MM.1S (cell line): ENCODE measurements around the gene INPP4A.

Experiments used
- DNase-seq: peaks from one replicate; pipeline ENCODE4 v3.0.0-alpha.2; 2015
- H2AFZ ChIP-seq: fragments of 300-600 bp; sonication (generic); 2 replicates; pipeline ENCODE4 v1.6.0; 2016; ENCODE audit warnings: antibody characterized with exemption, low read length
- H3F3A ChIP-seq: fragments of 300-600 bp; sonication (generic); 2 replicates; pipeline ENCODE4 v1.6.1; 2016; ENCODE audit warnings: mild to moderate bottlenecking, antibody characterized with exemption, low read length, moderate library complexity, mixed read lengths; ENCODE audit not compliant: insufficient read depth
- H3K27ac ChIP-seq: fragments of 300-600 bp; sonication (generic); 2 replicates; pipeline ENCODE4 v1.5.1; 2016; ENCODE audit warnings: mild to moderate bottlenecking, low read length
- H3K27me3 ChIP-seq: fragments of 300-600 bp; sonication (generic); replicated peaks from 2 replicates; pipeline ENCODE4 v1.6.0; 2016; ENCODE audit warnings: low read length; ENCODE audit not compliant: insufficient read depth
- H3K36me3 ChIP-seq: fragments of 300-600 bp; sonication (generic); replicated peaks from 2 replicates; pipeline ENCODE4 v1.6.1; 2016; ENCODE audit warnings: mild to moderate bottlenecking, low read length, mixed read lengths; ENCODE audit not compliant: insufficient read depth
- H3K4me1 ChIP-seq: fragments of 300-600 bp; sonication (generic); 2 replicates; pipeline ENCODE4 v1.6.1; 2016; ENCODE audit warnings: low read length, mixed read lengths
- H3K4me2 ChIP-seq: fragments of 300-600 bp; sonication (generic); 2 replicates; pipeline ENCODE4 v1.6.0; 2016; ENCODE audit warnings: low read depth, low read length
- H3K4me3 ChIP-seq: fragments of 300-600 bp; sonication (generic); 2 replicates; pipeline ENCODE4 v1.5.1; 2016; ENCODE audit warnings: low read length, mixed read lengths
- H3K79me2 ChIP-seq: fragments of 300-600 bp; sonication (generic); 2 replicates; pipeline ENCODE4 v1.6.1; 2016; ENCODE audit warnings: mixed run types, low read length, mixed read lengths
- H3K9ac ChIP-seq: fragments of 300-600 bp; sonication (generic); 2 replicates; pipeline ENCODE4 v1.6.1; 2016; ENCODE audit warnings: low read length, mixed read lengths
- H3K9me2 ChIP-seq: fragments of 300-600 bp; sonication (generic); replicated peaks from 2 replicates; pipeline ENCODE4 v1.6.1; 2016; ENCODE audit warnings: mild to moderate bottlenecking, low read length, mixed read lengths; ENCODE audit not compliant: insufficient read depth
- H3K9me3 ChIP-seq: fragments of 300-600 bp; sonication (generic); replicated peaks from 2 replicates; pipeline ENCODE4 v1.6.1; 2016; ENCODE audit warnings: mild to moderate bottlenecking, low read length, mixed read lengths; ENCODE audit not compliant: insufficient read depth
- H4K20me1 ChIP-seq: fragments of 300-600 bp; sonication (generic); 2 replicates; pipeline ENCODE4 v1.6.1; 2016; ENCODE audit warnings: mild to moderate bottlenecking, low read length, moderate library complexity, mixed read lengths; ENCODE audit not compliant: insufficient read depth
- EZH2 ChIP-seq: fragments of 300-600 bp; sonication (generic); optimal IDR thresholded peaks from 2 replicates; pipeline ENCODE3; 2017; ENCODE audit warnings: low read depth, mild to moderate bottlenecking, antibody characterized with exemption, low read length, mixed read lengths
- EZH2phosphoT487 ChIP-seq: fragments of 300-600 bp; sonication (generic); IDR thresholded peaks from 2 replicates; pipeline ENCODE4 v1.6.1; 2018; ENCODE audit warnings: antibody characterized with exemption, low read length
- TF ChIP-seq, protein P1 (sequence below): fragments of 300-600 bp; sonication (generic); IDR thresholded peaks from 2 replicates; pipeline ENCODE4 v1.5.1; 2016; ENCODE audit warnings: antibody characterized with exemption, low read length, mixed read lengths

Gene INPP4A

DNA sequence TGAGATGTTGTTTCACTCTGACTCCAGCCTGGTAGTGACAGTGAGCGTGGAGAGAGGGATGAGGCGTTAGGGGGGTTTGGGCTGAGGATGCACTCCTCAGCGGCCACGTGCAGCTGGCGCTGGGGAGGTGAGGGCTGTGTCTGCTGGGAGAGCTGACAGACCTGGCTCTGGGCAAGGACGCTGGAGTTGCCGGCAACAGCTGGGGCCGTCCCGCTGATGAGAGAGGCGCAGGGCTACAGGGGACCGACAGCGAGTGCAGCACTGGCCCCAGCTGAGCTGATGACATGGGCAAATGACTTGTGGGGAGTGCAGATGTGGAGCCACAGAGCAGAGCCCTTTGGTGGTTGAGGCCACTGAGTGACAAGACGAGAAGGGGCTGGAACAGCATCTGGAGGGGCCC lies 125.3 kb downstream of the INPP4A start:
- H2AFZ ChIP-seq, result no peak overlapping the region
- H4K20me1 ChIP-seq, result no peaks in the 10 kb centered on the region
- H3K27ac ChIP-seq, result no peak overlapping the region
- no peak for DNase-seq
- no peaks in the 10 kb centered on the region; the same call in none of the 2 replicates for H3F3A ChIP-seq
- H3K4me2 ChIP-seq, result no peak overlapping the region
- H3K9ac ChIP-seq, result no peak overlapping the region
- H3K9me3 ChIP-seq, result no peaks in the 10 kb centered on the region
- no peaks in the 10 kb centered on the region for H3K27me3 ChIP-seq
- TF ChIP-seq EZH2 (no peak), EZH2phosphoT487 (no peak)
- TF ChIP-seq, protein P1, sequence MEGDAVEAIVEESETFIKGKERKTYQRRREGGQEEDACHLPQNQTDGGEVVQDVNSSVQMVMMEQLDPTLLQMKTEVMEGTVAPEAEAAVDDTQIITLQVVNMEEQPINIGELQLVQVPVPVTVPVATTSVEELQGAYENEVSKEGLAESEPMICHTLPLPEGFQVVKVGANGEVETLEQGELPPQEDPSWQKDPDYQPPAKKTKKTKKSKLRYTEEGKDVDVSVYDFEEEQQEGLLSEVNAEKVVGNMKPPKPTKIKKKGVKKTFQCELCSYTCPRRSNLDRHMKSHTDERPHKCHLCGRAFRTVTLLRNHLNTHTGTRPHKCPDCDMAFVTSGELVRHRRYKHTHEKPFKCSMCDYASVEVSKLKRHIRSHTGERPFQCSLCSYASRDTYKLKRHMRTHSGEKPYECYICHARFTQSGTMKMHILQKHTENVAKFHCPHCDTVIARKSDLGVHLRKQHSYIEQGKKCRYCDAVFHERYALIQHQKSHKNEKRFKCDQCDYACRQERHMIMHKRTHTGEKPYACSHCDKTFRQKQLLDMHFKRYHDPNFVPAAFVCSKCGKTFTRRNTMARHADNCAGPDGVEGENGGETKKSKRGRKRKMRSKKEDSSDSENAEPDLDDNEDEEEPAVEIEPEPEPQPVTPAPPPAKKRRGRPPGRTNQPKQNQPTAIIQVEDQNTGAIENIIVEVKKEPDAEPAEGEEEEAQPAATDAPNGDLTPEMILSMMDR, result no peak
- peaks cover 48% of the 10 kb centered on the region for H3K36me3 ChIP-seq
- H3K4me3 ChIP-seq, result no peak overlapping the region
- H3K9me2 ChIP-seq, result no peaks in the 10 kb centered on the region
- H3K4me1 ChIP-seq, result no peaks in the 10 kb centered on the region
- H3K79me2 ChIP-seq, result peaks cover 60% of the 10 kb centered on the region

DNA sequence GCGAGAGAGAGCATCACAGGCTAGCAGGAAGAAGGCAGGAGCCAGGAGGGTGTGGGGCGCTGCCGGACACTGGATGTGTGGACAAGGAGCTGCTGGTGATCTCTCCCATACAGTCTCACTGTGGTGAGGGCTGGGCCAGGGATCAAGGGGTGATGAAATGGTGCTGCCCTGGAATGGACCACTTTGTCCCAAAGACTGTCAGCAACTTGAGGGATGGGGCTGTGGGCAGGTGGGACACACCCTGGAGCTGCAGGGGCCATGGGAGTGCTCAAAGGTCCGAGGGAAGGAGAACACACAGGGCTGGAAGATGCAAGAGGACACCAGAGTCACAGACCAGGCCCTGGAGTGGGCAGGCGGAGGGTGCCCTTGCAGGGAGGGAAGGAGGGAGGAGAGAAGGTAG lies 125.7 kb downstream of the INPP4A start:
- H3K4me3 ChIP-seq, result no peak overlapping the region
- no peak overlapping the region for H3K4me2 ChIP-seq
- DNase-seq, result no peak
- no peak overlapping the region for H3K9ac ChIP-seq
- TF ChIP-seq, protein P1, result no peak
- no peak for TF ChIP-seq EZH2phosphoT487
- TF ChIP-seq EZH2, result no peak
- no peaks in the 10 kb centered on the region for H3K9me3 ChIP-seq
- no peaks in the 10 kb centered on the region; the same call in none of the 2 replicates for H3F3A ChIP-seq
- H2AFZ ChIP-seq, result no peak overlapping the region
- H3K9me2 ChIP-seq, result no peaks in the 10 kb centered on the region
- no peaks in the 10 kb centered on the region for H3K4me1 ChIP-seq
- peaks cover 45% of the 10 kb centered on the region for H3K36me3 ChIP-seq
- peaks cover 60% of the 10 kb centered on the region for H3K79me2 ChIP-seq
- H4K20me1 ChIP-seq, result no peaks in the 10 kb centered on the region
- no peak overlapping the region for H3K27ac ChIP-seq
- no peaks in the 10 kb centered on the region for H3K27me3 ChIP-seq

DNA sequence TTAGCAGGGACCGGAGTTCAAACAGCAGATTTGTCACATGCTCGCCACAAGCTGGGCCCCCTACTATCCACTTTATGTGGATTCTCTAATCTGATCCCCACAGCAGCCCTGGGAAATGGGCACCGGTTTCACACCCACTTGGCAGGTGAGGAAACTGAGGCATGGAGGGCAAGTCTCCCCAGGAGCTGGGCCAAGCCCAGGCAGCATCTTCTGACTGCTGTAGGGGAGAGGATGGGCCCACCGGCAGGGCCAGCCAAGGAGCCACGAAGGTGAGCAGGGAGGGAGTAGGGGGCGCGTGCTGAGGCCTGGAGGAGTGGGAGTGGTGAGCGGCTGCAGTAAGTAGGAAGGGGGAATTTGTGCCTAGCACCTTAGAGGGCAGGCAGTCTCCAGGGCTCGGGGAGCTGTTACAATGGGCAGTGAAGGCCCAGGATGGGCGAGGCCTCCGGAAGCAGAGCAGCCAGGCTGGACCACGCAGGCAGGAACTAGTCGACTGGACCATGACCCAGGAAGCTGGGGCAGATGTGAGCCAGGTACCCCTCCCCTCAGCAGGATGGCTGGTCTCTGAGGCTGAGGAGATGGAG lies 126.6 kb downstream of the INPP4A start:
- DNase-seq, result no peak
- H3K36me3 ChIP-seq, result peaks cover 46% of the 10 kb centered on the region
- H3F3A ChIP-seq, result no peaks in the 10 kb centered on the region; the same call in none of the 2 replicates
- no peak overlapping the region for H3K9ac ChIP-seq
- TF ChIP-seq EZH2 (no peak), EZH2phosphoT487 (no peak)
- TF ChIP-seq, protein P1, result no peak
- H3K9me2 ChIP-seq, result no peaks in the 10 kb centered on the region
- H3K79me2 ChIP-seq, result peaks cover 59% of the 10 kb centered on the region
- no peaks in the 10 kb centered on the region for H3K9me3 ChIP-seq
- H3K4me1 ChIP-seq, result no peaks in the 10 kb centered on the region
- H3K4me3 ChIP-seq, result no peak overlapping the region
- H4K20me1 ChIP-seq, result no peaks in the 10 kb centered on the region
- no peak overlapping the region for H2AFZ ChIP-seq
- no peak overlapping the region for H3K4me2 ChIP-seq
- H3K27ac ChIP-seq, result no peak overlapping the region
- H3K27me3 ChIP-seq, result no peaks in the 10 kb centered on the region
